Stomach (tissue), 9 donors: ENCODE results near the gene DNAH1. TPM values are rescaled to one million over a fixed set of nuclear protein-coding genes. Genes with fewer than 3 reads are reported as not detected.

Source experiments
- DNase-seq, 2 donors: peaks; one replicate each; pipeline versions ENCODE4 v3.0.0 to v3.0.0-alpha.2; 2013 to 2019
- H3K27ac ChIP-seq, 5 donors: fragments of 200-600 bp in 4 of 5; sonication (generic) in 4 of 5; one replicate each; pipeline ENCODE4 v1.5.1; 2013 to 2019; ENCODE audit warnings: mild to moderate bottlenecking in 1 of 5, moderate library complexity in 1 of 5
- H3K27me3 ChIP-seq, 3 donors: fragments of 200-600 bp; sonication (generic); one replicate each; pipeline ENCODE4 v1.5.1; 2017 to 2019; ENCODE audit warnings: mixed run types in 1 of 3
- H3K36me3 ChIP-seq, 4 donors: fragments of 200-600 bp; sonication (generic); 1 replicate in 3 of 4; 2 replicates in 1 of 4; pipeline ENCODE4 v1.5.1; 2016 to 2019
- H3K4me1 ChIP-seq, 4 donors: fragments of 200-600 bp; sonication (generic); one replicate each; pipeline ENCODE4 v1.5.1; 2016 to 2019
- H3K4me3 ChIP-seq, 4 donors: fragments of 200-600 bp; sonication (generic) in 3 of 4; one replicate each; pipeline ENCODE4 v1.5.1; 2016 to 2019; ENCODE audit warnings: mild to moderate bottlenecking in 1 of 4
- H3K9me3 ChIP-seq, 4 donors: fragments of 200-600 bp; sonication (generic); one replicate each; pipeline ENCODE4 v1.5.1; 2016 to 2019
- EP300 ChIP-seq: sonication (generic); formaldehyde crosslinking; IDR thresholded peaks from one replicate; pipeline ENCODE4 v1.6.1; 2017; ENCODE audit warnings: antibody characterized with exemption
- POLR2A ChIP-seq, 4 donors: fragments of 450-650 bp; IDR thresholded peaks; one replicate each; pipeline ENCODE4 v1.6.1; 2016; ENCODE audit warnings: antibody characterized with exemption in 4 of 4, control low read depth in 2 of 4, mild to moderate bottlenecking in 1 of 4, moderate library complexity in 1 of 4
- POLR2AphosphoS5 ChIP-seq, 3 donors: sonication (generic); formaldehyde crosslinking; IDR thresholded peaks; one replicate each; pipeline ENCODE4 v1.6.1; 2016; ENCODE audit warnings: antibody characterized with exemption in 3 of 3
- WGBS, 5 donors: extraction: QIAGEN DNeasy Blood & Tissue Kit in 3 of 5; methylation state at CpG; one replicate each; pipeline versions ENCODE4 v1.1.5 to v1.1.7; 2013 to 2018; 5-methylcytosine and 5-hydroxymethylcytosine counted together
- intact Hi-C: fragments of 100-400 bp; cut with DNase I; formaldehyde crosslinking; loops from one replicate; pipeline ENCODE4 v1.15.1; 2023; ENCODE audit warnings: low total_unique reads
- polyA plus RNA-seq, 3 donors: library from polyadenylated mRNA; stranded (reverse); fragments of 200-250 nt; gene quantifications; one replicate each; pipeline ENCODE4 v1.2.3, GENCODE V29; 2013
- total RNA-seq, 5 donors: library from RNA; depleted of rRNA; stranded (reverse); fragments of >200 nt; gene quantifications; one replicate each; pipeline versions ENCODE4 v1.1.0 to v1.2.3, GENCODE V29; 2014 to 2016
- TF ChIP-seq, protein P1 (sequence below), 7 experiments: fragments of 450-650 bp in 4 of 7; fragments of 200-600 bp in 3 of 7; sonication (generic) in 3 of 7; IDR thresholded peaks; one replicate each; pipeline ENCODE4 v1.5.1; 2016 to 2019; ENCODE audit warnings: antibody characterized with exemption in 7 of 7, control low read depth in 2 of 7, mild to moderate bottlenecking in 1 of 7
- donor health status: healthy with polysubstance abuse.
- donor health status: Bipolar disorder and iron deficiency.
- donor health status: healthy.

The DNAH1 gene
- total and polyA plus RNA-seq, 8 donors = 1.9 to 57.6 (median 8.2) TPM

DNA sequence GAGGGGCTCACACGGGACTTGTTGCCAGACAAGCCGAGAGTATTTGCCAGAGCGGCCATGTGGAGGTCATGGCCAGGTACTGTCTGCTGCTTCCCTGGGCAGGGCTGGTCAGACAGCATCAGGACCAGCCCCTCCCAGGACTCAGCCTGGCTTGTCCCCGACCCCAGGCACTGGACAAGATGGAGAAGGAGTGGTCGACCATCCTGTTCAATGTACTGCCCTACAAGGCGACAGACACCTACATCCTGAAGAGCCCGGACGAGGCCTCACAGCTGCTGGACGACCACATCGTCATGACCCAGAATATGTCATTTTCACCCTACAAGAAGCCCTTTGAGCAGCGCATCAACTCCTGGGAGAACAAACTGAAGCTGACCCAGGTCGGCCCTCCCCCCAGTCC lies 38.6 kb downstream of the DNAH1 start:
- Histone ChIP-seq H3K27ac (no peak overlapping the region), H3K27me3 (no peaks in the 10 kb centered on the region), H3K4me3 (no peak overlapping the region), H3K9me3 (no peaks in the 10 kb centered on the region), H3K36me3 (peaks cover 6 to 100% (median 97%) of the 10 kb centered on the region in 4 donors), H3K4me1 (no peaks in the 10 kb centered on the region)
- DNase-seq = no peak
- TF ChIP-seq, protein P1, sequence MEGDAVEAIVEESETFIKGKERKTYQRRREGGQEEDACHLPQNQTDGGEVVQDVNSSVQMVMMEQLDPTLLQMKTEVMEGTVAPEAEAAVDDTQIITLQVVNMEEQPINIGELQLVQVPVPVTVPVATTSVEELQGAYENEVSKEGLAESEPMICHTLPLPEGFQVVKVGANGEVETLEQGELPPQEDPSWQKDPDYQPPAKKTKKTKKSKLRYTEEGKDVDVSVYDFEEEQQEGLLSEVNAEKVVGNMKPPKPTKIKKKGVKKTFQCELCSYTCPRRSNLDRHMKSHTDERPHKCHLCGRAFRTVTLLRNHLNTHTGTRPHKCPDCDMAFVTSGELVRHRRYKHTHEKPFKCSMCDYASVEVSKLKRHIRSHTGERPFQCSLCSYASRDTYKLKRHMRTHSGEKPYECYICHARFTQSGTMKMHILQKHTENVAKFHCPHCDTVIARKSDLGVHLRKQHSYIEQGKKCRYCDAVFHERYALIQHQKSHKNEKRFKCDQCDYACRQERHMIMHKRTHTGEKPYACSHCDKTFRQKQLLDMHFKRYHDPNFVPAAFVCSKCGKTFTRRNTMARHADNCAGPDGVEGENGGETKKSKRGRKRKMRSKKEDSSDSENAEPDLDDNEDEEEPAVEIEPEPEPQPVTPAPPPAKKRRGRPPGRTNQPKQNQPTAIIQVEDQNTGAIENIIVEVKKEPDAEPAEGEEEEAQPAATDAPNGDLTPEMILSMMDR (IDR thresholded peaks at IDR 0.05) = no peak
- TF ChIP-seq POLR2A (IDR thresholded peaks at IDR 0.05) (no peak), POLR2AphosphoS5 (IDR thresholded peaks at IDR 0.05) (no peak), EP300 (no peak)
- intact Hi-C loops = no loop called here
- 87 to 92% (median 89%) methylated on average over 8 to 12 of the region's 12 CpGs for whole genome bisulfite sequencing, 5 donors

DNA sequence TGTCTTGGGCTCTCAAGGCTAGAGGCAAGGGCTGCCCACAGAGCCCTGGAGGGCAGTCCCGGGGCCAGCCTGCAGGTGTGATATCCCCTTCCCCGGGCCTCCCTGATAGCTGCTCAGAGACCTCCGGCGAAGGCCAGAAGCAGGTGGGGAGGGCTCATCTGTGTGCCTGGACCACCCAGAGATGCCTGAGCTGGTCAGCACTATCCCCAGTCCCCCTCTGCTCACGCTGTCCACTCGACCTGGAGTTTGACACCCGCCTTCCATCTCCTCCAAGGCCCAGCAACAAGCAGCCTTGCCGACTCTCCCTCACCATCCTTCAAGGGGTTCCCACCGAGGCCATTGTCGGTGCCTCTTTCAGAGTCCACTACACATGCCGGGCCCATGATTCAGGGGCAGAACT lies 39.4 kb downstream of the DNAH1 start:
- 91 to 94% (median 93%) methylated on average over 9 to 11 of the region's 11 CpGs for WGBS, 5 donors
- Histone ChIP-seq H3K36me3 (peaks cover 7 to 100% (median 97%) of the 10 kb centered on the region in 4 donors), H3K4me1 (no peaks in the 10 kb centered on the region), H3K27me3 (no peaks in the 10 kb centered on the region), H3K27ac (no peak overlapping the region), H3K9me3 (no peaks in the 10 kb centered on the region), H3K4me3 (no peak overlapping the region)
- TF ChIP-seq EP300 (no peak), POLR2AphosphoS5 (IDR thresholded peaks at IDR 0.05) (no peak), POLR2A (IDR thresholded peaks at IDR 0.05) (no peak)
- TF ChIP-seq, protein P1 (IDR thresholded peaks at IDR 0.05) = no peak
- no peak for DNase-seq
- intact Hi-C loops = no loop called here

DNA sequence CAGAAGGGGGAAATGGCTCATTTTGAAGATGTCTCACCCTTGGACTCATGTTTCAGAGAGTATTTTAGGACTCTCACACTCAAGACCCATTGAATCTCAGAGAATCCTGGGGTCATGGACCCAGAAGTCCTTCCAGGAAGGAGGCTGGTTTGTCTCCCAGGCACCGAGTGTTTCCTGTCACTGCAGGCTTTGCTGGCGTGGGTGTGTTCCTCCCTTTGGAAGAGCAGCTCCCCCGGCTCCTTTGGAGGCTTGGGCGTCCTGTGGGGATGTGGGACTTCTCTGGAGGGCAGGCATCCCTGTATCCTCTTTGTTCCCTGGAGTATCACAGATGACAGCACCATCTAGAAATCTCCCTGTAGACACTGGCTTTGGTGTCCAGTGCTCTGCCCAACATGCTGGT lies 40.0 kb downstream of the DNAH1 start:
- Histone ChIP-seq H3K36me3 (peaks cover 9 to 100% (median 98%) of the 10 kb centered on the region in 4 donors), H3K27me3 (no peaks in the 10 kb centered on the region)

DNA sequence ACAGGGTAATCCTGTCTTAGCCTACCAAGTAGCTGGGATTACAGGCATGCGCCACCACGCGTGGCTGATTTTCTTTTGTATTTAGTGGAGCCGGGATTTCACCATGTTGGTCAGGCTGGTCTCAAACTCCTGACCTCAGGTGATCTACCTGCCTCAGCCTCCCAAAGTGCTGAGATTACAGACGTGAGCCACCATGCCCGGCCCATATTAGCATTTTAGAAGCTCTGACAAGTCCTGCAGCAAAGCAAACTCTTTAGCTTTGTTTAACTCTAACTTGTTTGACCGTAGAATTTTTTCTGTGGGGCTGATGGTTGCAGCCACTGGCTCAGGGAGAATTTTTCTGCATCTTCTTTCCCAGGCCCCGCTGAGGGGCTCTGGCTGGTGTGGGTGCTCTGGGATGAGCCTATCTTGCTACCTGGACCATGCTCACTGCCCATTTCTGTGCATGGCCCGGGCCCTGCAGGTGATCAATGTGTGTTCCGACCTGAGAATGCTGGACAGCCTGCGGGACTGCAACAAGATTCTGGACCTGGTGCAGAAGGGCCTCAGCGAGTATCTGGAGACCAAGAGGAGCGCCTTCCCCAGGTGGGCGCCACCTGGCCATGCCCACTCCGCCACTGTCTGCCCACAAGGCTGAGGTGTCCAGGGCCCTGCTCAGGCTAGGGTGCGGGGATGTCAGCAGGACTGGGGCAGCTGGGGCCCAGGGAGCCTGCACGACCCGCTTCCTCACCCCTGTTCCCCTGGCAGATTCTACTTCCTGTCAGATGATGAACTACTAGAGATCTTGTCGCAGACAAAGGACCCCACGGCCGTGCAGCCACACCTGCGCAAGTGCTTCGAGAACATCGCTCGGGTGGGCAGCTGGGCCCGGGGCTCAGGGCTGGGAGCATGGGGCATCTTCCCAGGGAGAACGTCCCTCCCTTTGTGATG lies 41.3 kb downstream of the DNAH1 start:
- H3K27ac ChIP-seq = no peak overlapping the region
- peaks cover 9 to 100% (median 98%) of the 10 kb centered on the region in 4 donors for H3K36me3 ChIP-seq
- intact Hi-C loops = no loop called here
- DNase-seq = no peak
- no peaks in the 10 kb centered on the region for H3K27me3 ChIP-seq
- no peak overlapping the region for H3K4me3 ChIP-seq
- 92 to 96% (median 95%) methylated on average over 23 to 27 of the region's 27 CpGs for WGBS, 5 donors
- H3K9me3 ChIP-seq = no peaks in the 10 kb centered on the region
- TF ChIP-seq POLR2AphosphoS5 (IDR thresholded peaks at IDR 0.05) (no peak), POLR2A (IDR thresholded peaks at IDR 0.05) (no peak), EP300 (no peak)
- TF ChIP-seq, protein P1 (IDR thresholded peaks at IDR 0.05) = no peak
- H3K4me1 ChIP-seq = no peaks in the 10 kb centered on the region

More for the DNA sequence above, 40.0 kb downstream of the DNAH1 start:
- intact Hi-C loops = no loop called here
- no peak overlapping the region for H3K27ac ChIP-seq
- no peak for DNase-seq
- 67 to 91% (median 86%) methylated on average over 4 of the region's 4 CpGs for WGBS, 5 donors
- TF ChIP-seq EP300 = no peak
- TF ChIP-seq POLR2AphosphoS5 (IDR thresholded peaks at IDR 0.05) = no peak
- no peak for TF ChIP-seq POLR2A (IDR thresholded peaks at IDR 0.05)
- TF ChIP-seq, protein P1 (IDR thresholded peaks at IDR 0.05) = no peak
- no peaks in the 10 kb centered on the region for H3K4me1 ChIP-seq
- no peaks in the 10 kb centered on the region for H3K9me3 ChIP-seq
- no peak overlapping the region for H3K4me3 ChIP-seq
